ENCODE results near the gene CD276. TPM values are rescaled to one million over a fixed set of nuclear protein-coding genes. Genes with fewer than 3 reads are reported as not detected.
"Not testable (repeated sequence)": the region's sequence is repeated elsewhere in the genome, so short reads cannot be mapped to it uniquely, and the experiment has no call there.

CD276 gene
- total RNA-seq, result 100 to 1,000 TPM in 1 of 4 donors, 10 to 100 TPM in 3; 64.2 to 100 (median 74.2) TPM

DNA sequence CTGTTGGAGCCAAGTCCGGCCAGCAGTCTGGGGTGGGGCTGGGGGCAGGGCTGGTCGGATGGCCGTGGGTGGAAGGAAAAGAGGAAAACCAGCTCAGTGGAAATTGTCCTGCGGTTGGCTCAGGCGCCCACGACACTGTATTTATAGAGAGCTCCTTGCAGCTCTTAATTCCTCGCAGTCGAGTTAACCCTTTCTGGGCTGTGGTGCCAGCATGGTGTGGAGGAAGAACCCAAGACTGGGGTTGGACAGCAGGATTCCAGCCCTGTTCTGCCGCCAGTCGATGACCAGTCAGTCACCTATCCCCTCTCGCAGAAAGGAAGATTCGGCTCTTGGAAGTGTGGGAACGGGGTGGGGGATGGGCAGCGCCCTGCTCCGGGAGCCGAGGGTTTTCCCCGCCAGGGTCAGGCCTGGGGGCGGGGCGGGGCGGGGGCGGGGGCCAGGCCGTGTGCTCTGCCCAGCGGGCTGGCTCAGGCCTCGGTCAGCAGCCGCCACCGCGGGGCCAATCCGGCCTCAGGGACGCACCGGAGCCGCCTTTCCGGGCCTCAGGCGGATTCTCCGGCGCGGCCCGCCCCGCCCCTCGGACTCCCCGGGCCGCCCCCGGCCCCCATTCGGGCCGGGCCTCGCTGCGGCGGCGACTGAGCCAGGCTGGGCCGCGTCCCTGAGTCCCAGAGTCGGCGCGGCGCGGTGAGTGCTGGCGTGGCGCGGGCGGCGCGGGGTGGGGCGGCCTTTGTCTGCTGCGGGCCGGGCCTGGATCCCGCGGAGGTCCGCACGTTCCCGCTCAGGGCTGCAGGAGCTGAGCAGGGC lies at the start of gene CD276:
Gene CD276 (plus strand): TSS at position 607 of the 804 bp plus-strand sequence. CDS start 15,257 bp downstream, outside the sequence.
- 1% methylated on average over 17 of the region's 69 CpGs for WGBS
- H3K4me3 ChIP-seq, result peak within 1 kb of the TSS; percentile 85
- TF ChIP-seq POLR2AphosphoS5 (IDR thresholded peaks at IDR 0.05), result no peak
- peak in 1 of 2 donors; percentile 52 for TF ChIP-seq POLR2A (IDR thresholded peaks at IDR 0.05)
- no peak for TF ChIP-seq EP300 (IDR thresholded peaks at IDR 0.05)
- TF ChIP-seq, protein P1, sequence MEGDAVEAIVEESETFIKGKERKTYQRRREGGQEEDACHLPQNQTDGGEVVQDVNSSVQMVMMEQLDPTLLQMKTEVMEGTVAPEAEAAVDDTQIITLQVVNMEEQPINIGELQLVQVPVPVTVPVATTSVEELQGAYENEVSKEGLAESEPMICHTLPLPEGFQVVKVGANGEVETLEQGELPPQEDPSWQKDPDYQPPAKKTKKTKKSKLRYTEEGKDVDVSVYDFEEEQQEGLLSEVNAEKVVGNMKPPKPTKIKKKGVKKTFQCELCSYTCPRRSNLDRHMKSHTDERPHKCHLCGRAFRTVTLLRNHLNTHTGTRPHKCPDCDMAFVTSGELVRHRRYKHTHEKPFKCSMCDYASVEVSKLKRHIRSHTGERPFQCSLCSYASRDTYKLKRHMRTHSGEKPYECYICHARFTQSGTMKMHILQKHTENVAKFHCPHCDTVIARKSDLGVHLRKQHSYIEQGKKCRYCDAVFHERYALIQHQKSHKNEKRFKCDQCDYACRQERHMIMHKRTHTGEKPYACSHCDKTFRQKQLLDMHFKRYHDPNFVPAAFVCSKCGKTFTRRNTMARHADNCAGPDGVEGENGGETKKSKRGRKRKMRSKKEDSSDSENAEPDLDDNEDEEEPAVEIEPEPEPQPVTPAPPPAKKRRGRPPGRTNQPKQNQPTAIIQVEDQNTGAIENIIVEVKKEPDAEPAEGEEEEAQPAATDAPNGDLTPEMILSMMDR (IDR thresholded peaks at IDR 0.05), result no peak
- no peaks in the 10 kb centered on the region for H3K36me3 ChIP-seq
- H3K27ac ChIP-seq, result peak within 1 kb of the TSS; percentile 94
- no peaks in the 10 kb centered on the region for H3K27me3 ChIP-seq
- H3K4me1 ChIP-seq, result peaks cover 52% of the 10 kb centered on the region
- H3K9me3 ChIP-seq, result no peaks in the 10 kb centered on the region
- DNase-seq (ENCODE audit: low spot score in 2 of 2), result peak; percentile 87

DNA sequence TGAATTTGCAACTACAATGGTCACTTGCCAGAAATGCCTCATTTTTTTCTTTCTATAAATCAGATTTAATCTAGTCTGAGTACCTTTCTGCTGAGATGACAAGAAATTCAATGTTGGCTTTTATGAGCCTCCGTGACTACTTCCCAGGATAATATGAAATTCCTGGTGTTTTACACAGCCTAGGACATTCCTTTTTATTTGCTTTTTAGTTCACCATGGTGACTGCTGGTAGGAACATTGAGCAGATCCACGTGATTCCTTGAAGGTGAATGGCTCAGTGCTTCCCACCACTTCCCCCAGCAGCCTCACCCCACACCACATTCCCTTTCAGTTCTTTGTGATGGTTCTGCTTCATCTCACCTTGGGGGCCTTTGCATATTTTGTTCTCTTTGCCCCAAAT lies 46.7 kb upstream of the CD276 start:
- no peak for TF ChIP-seq POLR2AphosphoS5 (IDR thresholded peaks at IDR 0.05)
- TF ChIP-seq POLR2A (IDR thresholded peaks at IDR 0.05), result no peak
- no peak for TF ChIP-seq EP300 (IDR thresholded peaks at IDR 0.05)
- TF ChIP-seq, protein P1 (IDR thresholded peaks at IDR 0.05), result no peak
- no peak for DNase-seq (ENCODE audit: low spot score in 2 of 2)
- Histone ChIP-seq H3K4me1 (peaks cover 24% of the 10 kb centered on the region), H3K9me3 (no peaks in the 10 kb centered on the region), H3K27me3 (no peaks in the 10 kb centered on the region), H3K27ac (no peak overlapping the region), H3K4me3 (no peak overlapping the region), H3K36me3 (no peaks in the 10 kb centered on the region)
- 33% methylated on average over 2 of the region's 2 CpGs for WGBS

GRCh38 chr15:73639464-73639863 lies 44.7 kb upstream of the CD276 start:
- not testable (repeated sequence) for H3K27ac ChIP-seq; H3K27me3 ChIP-seq; H3K4me3 ChIP-seq; H3K36me3 ChIP-seq; DNase-seq (ENCODE audit: low spot score in 2 of 2); H3K9me3 ChIP-seq
- H3K4me1 ChIP-seq, result peaks cover 13% of the 10 kb centered on the region
- 33% methylated on average over 5 of the region's 5 CpGs for WGBS

GRCh38 chr15:73647259-73648013 lies 36.7 kb upstream of the CD276 start:
- Histone ChIP-seq H3K4me1 (peaks cover 11% of the 10 kb centered on the region), H3K4me3 (no peak overlapping the region), H3K27me3 (no peaks in the 10 kb centered on the region), H3K27ac (peak overlapping the region; percentile 18), H3K9me3 (no peaks in the 10 kb centered on the region), H3K36me3 (no peaks in the 10 kb centered on the region)
- no peak for TF ChIP-seq EP300 (IDR thresholded peaks at IDR 0.05)
- no peak for TF ChIP-seq POLR2A (IDR thresholded peaks at IDR 0.05)
- TF ChIP-seq, protein P1 (IDR thresholded peaks at IDR 0.05), result no peak
- TF ChIP-seq POLR2AphosphoS5 (IDR thresholded peaks at IDR 0.05), result no peak
- DNase-seq (ENCODE audit: low spot score in 2 of 2), result no peak
- WGBS, result 52% methylated on average over 6 of the region's 6 CpGs

GRCh38 chr15:73648014-73648295 lies 36.2 kb upstream of the CD276 start:
- no peak for DNase-seq (ENCODE audit: low spot score in 2 of 2)
- H3K9me3 ChIP-seq, result no peaks in the 10 kb centered on the region
- H3K4me1 ChIP-seq, result peaks cover 11% of the 10 kb centered on the region
- H3K27ac ChIP-seq, result peak overlapping the region; percentile 18
- 52% methylated on average over 2 of the region's 2 CpGs for WGBS
- TF ChIP-seq POLR2A (IDR thresholded peaks at IDR 0.05) (no peak), EP300 (IDR thresholded peaks at IDR 0.05) (no peak), POLR2AphosphoS5 (IDR thresholded peaks at IDR 0.05) (no peak)
- TF ChIP-seq, protein P1 (IDR thresholded peaks at IDR 0.05), result no peak
- no peaks in the 10 kb centered on the region for H3K27me3 ChIP-seq
- H3K36me3 ChIP-seq, result no peaks in the 10 kb centered on the region
- no peak overlapping the region for H3K4me3 ChIP-seq

Measured in suprapubic skin (tissue), 4 donors.